GM18909 (cell line): Measurements from ENCODE around the gene ARMC9.
"Not testable (repeated sequence)": the region's sequence is repeated elsewhere in the genome, so short reads cannot be mapped to it uniquely, and the experiment has no call there.

Experiments used
- ATAC-seq: cut with Tn5 transposase; IDR thresholded peaks from one replicate; pipeline ENCODE4 v1.9.1; 2021; ENCODE audit warnings: mild to moderate bottlenecking; ENCODE audit not compliant: unreplicated experiment, poor library complexity

The ARMC9 gene

GRCh38 chr2:231304259-231304658 lies 105.8 kb downstream of the ARMC9 start:
- not testable (repeated sequence) for ATAC-seq

DNA sequence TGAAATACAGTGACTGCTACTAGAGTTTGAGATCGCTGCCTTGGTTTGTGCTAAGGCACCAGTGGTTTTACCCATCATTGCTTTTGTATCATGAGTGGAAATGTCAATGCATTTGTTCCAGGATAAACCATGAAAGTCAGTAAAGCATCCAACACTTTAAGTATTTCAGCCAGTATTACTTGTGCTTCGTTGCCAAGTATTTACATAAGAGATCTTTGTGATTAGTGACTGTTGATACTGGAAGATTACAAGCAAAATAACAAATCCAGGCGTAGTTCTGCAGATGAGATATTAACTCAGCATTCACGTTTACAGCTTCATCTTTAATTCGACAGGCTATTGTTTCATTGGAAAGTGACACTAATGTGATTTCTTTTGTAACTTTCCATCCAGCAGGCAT lies 106.8 kb downstream of the ARMC9 start:
- no peak for ATAC-seq

DNA sequence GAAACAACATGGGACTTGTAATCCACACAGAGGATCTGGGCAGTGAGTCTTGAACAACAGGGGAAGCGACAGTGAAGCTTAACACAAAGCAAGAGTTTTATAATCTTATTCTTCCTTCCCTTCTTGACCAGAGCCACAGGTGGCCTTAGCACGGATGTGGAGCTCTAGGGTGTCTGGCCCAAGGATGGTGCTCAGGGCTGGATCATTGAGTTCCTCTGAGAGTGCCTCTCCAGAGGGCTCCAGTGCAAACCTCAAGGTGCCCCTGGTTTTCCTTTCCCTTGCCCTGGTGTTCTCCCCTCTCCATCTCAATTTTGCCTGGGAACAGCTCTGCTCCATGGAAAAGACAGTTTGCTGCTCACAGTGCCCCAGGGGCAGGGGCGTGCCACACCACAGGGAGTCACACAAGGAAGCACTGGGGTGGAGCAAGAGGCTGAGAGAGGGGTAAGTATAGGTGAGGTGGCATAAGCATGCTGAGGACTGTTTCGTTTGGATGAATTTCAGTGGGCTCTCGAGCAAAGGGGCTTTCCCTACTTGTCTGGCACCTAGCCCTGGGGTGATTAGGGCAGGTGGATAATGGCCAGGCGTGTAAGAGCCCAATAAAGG lies 108.5 kb downstream of the ARMC9 start:
- no peak for ATAC-seq

GRCh38 chr2:231308219-231308618 lies 109.8 kb downstream of the ARMC9 start:
- ATAC-seq, result no peak

DNA sequence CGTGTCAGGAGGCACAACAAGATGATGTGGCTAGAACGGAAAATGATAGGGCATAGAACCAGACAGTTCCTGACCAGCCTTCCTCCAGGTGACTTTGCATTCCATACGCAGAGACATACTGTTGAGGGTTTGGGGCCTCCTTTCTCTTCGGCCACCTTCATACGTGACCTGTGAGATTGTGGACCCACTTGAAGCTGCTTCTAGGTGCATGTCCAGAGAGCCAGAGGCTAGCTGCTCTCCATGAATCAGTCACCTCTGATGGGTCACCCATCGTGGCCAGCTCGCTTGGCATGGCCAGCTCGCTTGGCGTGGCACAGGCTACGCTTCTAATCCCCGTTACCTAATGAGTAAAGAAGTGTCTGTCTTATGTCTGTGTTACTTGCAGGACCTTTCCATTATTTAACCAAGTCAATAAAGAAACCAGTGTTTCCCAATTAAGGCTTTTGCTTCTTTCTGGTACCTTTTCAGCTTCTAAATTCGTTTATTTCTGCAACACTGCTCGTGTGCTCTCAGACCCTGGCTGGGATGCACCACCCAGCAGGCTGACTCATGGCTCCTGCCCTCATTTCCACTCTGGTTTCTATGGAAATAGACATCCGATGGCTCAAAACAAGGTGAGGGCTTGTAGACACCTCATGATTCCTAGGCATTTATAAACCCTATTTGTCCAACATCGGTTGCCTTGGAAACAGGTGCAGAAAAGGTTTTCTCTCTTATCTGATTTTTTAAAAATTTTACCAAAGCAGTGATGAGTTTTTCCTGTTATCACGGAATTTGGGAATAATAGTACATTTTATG lies 110.4 kb downstream of the ARMC9 start:
- no peak for ATAC-seq

GRCh38 chr2:231312066-231312465 lies 113.6 kb downstream of the ARMC9 start:
- no peak for ATAC-seq

- ATAC-seq, result no peak
Measured at GRCh38 chr2:231315896-231316295, 117.5 kb downstream of the ARMC9 start.

- no peak for ATAC-seq
Measured at GRCh38 chr2:231317579-231317978, 119.1 kb downstream of the ARMC9 start.

- no peak for ATAC-seq
Measured at GRCh38 chr2:231318436-231318835, 120.0 kb downstream of the ARMC9 start.

- ATAC-seq, result no peak
Measured at GRCh38 chr2:231318954-231319353, 120.5 kb downstream of the ARMC9 start.

DNA sequence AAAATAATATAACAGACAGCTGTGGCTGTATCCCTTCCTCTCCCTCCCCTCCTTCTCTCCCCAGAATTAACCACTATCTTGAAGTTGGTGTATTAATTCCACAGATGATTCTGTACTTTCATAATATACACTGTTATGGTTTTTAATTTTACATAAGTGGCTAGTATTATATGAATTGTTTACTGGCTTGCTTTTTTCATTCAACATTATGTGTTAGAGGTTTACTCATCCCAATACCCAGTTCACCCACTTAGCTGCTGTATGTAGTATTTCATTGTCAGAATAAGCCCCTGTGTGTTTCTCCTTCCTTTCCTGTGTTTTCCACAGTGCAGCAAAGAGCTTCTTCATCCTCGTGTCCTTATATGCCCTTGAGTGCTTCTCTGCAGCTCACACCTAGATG lies 121.4 kb downstream of the ARMC9 start:
- ATAC-seq, result no peak

DNA sequence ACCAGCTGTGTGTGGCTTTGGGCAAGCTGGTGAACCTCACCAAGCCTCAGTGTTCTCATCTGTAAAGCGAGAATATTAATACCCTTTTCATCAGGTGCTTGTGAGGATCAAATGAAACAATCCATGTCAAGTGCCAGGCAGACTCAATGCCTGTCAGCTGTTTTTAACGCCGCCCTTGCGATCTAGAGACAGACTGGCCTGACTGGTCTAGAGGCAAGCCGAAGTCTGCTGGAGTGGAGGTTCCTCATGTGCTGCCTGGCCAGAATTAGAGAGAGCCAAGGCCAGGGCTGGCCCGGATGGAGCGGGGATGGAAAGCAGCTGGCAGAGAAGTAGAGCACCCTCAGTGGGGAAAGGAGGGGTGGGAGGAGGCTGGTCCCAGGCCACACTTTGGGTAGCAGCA lies 122.6 kb downstream of the ARMC9 start:
- ATAC-seq, result no peak

DNA sequence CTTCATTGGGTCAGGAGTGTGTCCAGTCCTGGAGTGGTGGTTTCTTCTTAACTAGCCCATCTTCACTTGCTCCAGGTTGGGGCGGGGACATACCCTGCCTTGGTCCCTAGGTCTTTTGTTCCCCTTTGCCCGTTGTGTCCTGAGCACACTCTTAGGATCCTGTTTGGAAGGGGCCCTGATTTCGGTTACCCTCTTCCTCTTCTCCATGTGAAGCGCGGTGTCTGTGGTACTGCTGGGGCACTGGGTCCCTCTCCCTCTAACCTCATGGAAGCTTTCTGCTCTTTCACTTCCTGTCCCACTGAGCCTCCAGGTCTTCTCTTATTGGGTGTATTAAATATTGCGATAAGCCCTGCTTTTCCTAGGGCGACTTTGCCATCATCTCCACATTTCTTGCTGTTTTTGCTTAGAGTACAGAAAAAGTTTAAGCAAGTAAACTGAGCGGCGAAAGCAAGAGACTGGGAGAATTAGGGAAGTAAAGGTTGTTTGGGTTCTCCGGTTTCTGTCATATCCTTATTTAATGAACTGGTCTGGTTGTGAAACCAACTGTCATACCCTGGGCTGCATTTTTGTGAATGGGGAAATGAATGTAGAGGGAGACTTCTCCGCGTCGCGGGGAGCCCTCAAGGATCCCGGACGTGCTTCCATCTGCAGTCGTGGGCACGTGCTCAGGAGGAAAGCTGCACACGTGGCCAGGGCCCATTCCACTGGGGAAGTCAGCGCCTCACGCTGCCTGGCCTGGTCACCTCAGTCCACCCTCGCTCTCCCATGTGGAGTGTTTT lies 123.3 kb downstream of the ARMC9 start:
- no peak for ATAC-seq

DNA sequence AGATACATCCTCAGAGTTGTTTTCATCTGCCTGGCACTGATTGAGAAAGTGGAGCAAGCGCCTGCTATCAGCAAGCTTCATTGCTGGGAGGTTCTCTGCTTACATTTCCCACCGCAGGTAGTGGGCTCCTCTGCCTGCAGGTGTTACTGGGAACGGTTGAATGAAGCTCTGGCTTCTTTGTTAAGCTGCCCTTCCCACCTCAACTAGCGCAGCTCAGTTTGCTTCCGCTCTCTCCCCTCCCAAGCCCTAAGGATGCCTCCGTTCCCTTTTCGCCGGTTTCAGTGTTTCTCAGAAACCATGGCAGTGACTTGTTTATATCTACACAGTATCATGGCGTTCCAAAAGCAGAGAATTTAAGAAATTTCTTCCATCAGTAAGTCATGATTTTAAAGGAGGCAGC lies 124.9 kb downstream of the ARMC9 start:
- ATAC-seq, result no peak

DNA sequence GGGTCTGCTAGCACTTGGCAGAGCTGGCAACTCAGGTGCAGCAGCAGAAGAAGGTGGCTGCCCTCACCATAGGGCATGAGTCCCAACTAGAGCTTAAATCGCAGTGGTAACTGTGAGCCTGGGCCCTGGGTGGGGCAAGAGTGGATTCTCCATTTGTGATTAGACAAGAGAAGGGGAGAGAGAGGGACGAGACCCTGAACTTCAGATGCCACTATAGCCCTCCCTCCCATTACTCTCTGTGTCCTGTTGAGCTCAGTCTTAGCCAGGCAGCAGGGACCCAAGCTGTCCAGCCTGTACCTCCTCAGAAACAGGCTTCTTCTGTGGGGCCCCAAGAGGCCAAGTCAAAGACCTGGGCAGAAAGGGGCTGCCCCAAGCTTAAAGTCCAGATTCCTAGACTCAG lies 127.4 kb downstream of the ARMC9 start:
- ATAC-seq, result no peak

GRCh38 chr2:231326404-231326803 lies 128.0 kb downstream of the ARMC9 start:
- no peak for ATAC-seq

DNA sequence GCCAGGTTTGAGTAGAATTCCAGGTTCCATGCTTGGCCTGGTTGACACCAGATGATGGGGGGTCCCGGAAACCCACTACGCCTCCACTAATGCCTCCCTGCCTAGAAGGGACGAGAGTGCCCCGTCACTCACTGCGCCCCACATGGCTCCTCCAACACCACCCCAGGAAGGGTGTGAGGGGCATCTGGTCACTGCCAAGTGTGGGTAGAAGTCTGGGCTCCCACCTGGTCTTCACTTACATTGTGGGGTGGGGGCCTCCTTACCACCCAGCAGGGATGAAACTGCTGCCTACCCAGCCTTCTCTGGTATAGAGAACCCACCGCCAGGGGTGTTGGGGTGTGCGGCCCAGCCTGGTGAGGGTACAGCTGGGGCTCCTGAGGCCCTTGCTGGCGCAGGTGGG lies 131.9 kb downstream of the ARMC9 start:
- ATAC-seq, result no peak

- ATAC-seq, result no peak
Measured at GRCh38 chr2:231331533-231331932, 133.1 kb downstream of the ARMC9 start.

- no peak for ATAC-seq
Measured at GRCh38 chr2:231332388-231332787, 134.0 kb downstream of the ARMC9 start.

- no peak for ATAC-seq
Measured at GRCh38 chr2:231332872-231333500, 134.6 kb downstream of the ARMC9 start.
